Measurements from ENCODE around the gene MAST4. TPM values are rescaled to one million over a fixed set of nuclear protein-coding genes. Genes with fewer than 3 reads are reported as not detected.

MAST4 gene
- total and polyA plus RNA-seq, 2 of the 8 experiments (the other 6 are each of a cell fraction or from before 2014, with no cell fraction given): 1.5 to 2.6 TPM

DNA sequence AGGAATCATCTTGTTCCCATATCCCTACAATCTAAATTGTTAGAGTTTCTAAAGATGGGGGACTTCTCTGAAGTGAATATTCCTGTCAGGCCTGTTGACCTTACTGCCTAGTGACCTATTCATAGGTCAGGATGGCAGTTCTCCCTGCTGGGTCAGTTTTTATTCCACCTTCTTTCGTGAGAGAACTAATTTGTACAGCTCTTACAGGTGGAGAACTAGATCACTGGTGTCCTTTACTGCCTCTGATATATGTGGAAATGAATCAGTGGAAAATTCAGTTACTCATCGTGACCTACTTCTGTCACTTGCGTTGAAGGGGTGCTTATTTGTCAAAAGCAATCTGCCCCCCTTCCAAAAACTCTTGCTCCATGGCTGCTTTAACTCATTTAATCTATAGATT is 435.5 kb downstream of the MAST4 start (continued):
- TF ChIP-seq CHD7 (IDR thresholded peaks at IDR 0.05; ENCODE audit: insufficient replicate concordance, low read length) (no peak), SIX5 (IDR thresholded peaks at IDR 0.05; ENCODE audit: low read depth, low read length) (no peak), RNF2 (IDR thresholded peaks at IDR 0.05; ENCODE audit: borderline replicate concordance, low read depth, low read length, missing control alignments, poor library complexity, severe bottlenecking) (no peak), FOSL1 (IDR thresholded peaks at IDR 0.05; ENCODE audit: insufficient read depth, low read depth, low read length) (no peak), RBBP5 (IDR thresholded peaks at IDR 0.05; ENCODE audit: borderline replicate concordance, low read depth, low read length) (no peak), EZH2 (IDR thresholded peaks at IDR 0.05; ENCODE audit: low read depth, low read length, severe bottlenecking) (no peak)
- TF ChIP-seq, protein P1, sequence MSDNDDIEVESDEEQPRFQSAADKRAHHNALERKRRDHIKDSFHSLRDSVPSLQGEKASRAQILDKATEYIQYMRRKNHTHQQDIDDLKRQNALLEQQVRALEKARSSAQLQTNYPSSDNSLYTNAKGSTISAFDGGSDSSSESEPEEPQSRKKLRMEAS (IDR thresholded peaks at IDR 0.05): no peak
- TF ChIP-seq, protein P2, sequence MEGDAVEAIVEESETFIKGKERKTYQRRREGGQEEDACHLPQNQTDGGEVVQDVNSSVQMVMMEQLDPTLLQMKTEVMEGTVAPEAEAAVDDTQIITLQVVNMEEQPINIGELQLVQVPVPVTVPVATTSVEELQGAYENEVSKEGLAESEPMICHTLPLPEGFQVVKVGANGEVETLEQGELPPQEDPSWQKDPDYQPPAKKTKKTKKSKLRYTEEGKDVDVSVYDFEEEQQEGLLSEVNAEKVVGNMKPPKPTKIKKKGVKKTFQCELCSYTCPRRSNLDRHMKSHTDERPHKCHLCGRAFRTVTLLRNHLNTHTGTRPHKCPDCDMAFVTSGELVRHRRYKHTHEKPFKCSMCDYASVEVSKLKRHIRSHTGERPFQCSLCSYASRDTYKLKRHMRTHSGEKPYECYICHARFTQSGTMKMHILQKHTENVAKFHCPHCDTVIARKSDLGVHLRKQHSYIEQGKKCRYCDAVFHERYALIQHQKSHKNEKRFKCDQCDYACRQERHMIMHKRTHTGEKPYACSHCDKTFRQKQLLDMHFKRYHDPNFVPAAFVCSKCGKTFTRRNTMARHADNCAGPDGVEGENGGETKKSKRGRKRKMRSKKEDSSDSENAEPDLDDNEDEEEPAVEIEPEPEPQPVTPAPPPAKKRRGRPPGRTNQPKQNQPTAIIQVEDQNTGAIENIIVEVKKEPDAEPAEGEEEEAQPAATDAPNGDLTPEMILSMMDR (IDR thresholded peaks at IDR 0.05; ENCODE audit: control extremely low read depth in 1 of 3, insufficient read depth in 1 of 3, low read depth in 1 of 3, low read length in 3 of 3): no peak

Data from H1 (cell line).